ENCODE results near the gene EHD4. TPM values are rescaled to one million over a fixed set of nuclear protein-coding genes. Genes with fewer than 3 reads are reported as not detected.

Gene EHD4
- total RNA-seq, 1 donor from 2014 or later = 64.9 TPM

GRCh38 chr15:41977757-41978383 lies 5.5 kb upstream of the EHD4 start:
- no peak for DNase-seq (ENCODE audit: low spot score)
- Mint-ChIP-seq H3K4me1 (ENCODE audit: unreplicated experiment) (peaks cover 24% of the 10 kb centered on the region), H3K27me3 (ENCODE audit: unreplicated experiment) (no peaks in the 10 kb centered on the region), H3K4me3 (ENCODE audit: unreplicated experiment) (no peak overlapping the region), H3K36me3 (ENCODE audit: low read depth, unreplicated experiment) (no peaks in the 10 kb centered on the region), H3K9me3 (ENCODE audit: unreplicated experiment) (no peaks in the 10 kb centered on the region), H3K27ac (ENCODE audit: unreplicated experiment) (no peak overlapping the region)
- TF ChIP-seq CTCF (IDR thresholded peaks at IDR 0.05; ENCODE audit: unreplicated experiment) = no peak

DNA sequence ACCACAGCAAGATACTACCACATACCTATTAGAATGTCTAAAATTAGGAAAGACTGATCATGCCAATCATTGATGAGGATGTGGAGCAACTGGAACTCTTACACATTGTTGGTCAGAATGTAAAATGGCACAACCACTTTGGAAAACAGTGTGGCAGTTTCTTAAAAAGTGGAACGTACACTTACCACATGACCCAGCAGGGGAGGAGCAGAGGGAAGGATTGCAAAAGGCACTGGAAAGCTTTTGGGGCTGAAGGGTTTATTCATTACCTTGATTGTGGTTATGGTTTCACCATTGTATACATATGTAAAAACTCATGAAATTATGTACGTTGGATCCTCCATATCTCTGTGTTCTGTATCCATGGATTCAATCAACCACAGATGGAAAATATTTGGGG lies 3.3 kb upstream of the EHD4 start:
- no peak for TF ChIP-seq CTCF (IDR thresholded peaks at IDR 0.05; ENCODE audit: unreplicated experiment)
- H3K4me3 Mint-ChIP-seq (ENCODE audit: unreplicated experiment) = no peak overlapping the region
- DNase-seq (ENCODE audit: low spot score) = no peak
- H3K9me3 Mint-ChIP-seq (ENCODE audit: unreplicated experiment) = no peaks in the 10 kb centered on the region
- H3K36me3 Mint-ChIP-seq (ENCODE audit: low read depth, unreplicated experiment) = no peaks in the 10 kb centered on the region
- H3K27ac Mint-ChIP-seq (ENCODE audit: unreplicated experiment) = no peak overlapping the region
- peaks cover 4% of the 10 kb centered on the region for H3K27me3 Mint-ChIP-seq (ENCODE audit: unreplicated experiment)
- peaks cover 13% of the 10 kb centered on the region for H3K4me1 Mint-ChIP-seq (ENCODE audit: unreplicated experiment)

DNA sequence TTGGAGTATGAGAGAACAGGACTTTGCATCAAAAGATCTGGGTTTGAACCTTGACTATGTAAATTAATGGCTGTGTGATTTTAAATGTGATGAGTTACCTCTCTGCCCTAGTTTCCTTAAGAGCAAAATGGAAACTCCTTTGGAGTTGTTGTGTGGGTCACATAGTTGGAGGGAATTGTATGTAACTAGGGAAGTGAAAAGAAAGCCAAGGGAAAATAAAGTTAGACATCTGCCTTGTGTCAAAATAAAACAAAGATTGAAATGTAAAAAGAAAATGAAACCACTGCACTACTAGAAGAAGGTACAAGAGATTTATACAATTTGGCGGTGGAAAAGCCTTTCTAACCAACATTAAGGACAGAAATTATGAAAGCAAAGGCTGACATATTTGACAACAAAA lies 1.7 kb upstream of the EHD4 start:
- Mint-ChIP-seq H3K9me3 (ENCODE audit: unreplicated experiment) (no peaks in the 10 kb centered on the region), H3K4me3 (ENCODE audit: unreplicated experiment) (no peak overlapping the region), H3K4me1 (ENCODE audit: unreplicated experiment) (peaks cover 19% of the 10 kb centered on the region), H3K27me3 (ENCODE audit: unreplicated experiment) (peaks cover 4% of the 10 kb centered on the region), H3K36me3 (ENCODE audit: low read depth, unreplicated experiment) (no peaks in the 10 kb centered on the region), H3K27ac (ENCODE audit: unreplicated experiment) (no peak overlapping the region)
- TF ChIP-seq CTCF (IDR thresholded peaks at IDR 0.05; ENCODE audit: unreplicated experiment) = no peak
- DNase-seq (ENCODE audit: low spot score) = no peak

- H3K4me3 Mint-ChIP-seq (ENCODE audit: unreplicated experiment) = peak overlapping the region; percentile 92
- peak overlapping the region; percentile 33 for H3K27ac Mint-ChIP-seq (ENCODE audit: unreplicated experiment)
- DNase-seq (ENCODE audit: low spot score) = peak; percentile 39
- peaks cover 7% of the 10 kb centered on the region for H3K27me3 Mint-ChIP-seq (ENCODE audit: unreplicated experiment)
- H3K4me1 Mint-ChIP-seq (ENCODE audit: unreplicated experiment) = peaks cover 36% of the 10 kb centered on the region
- H3K9me3 Mint-ChIP-seq (ENCODE audit: unreplicated experiment) = no peaks in the 10 kb centered on the region
- peaks cover 4% of the 10 kb centered on the region for H3K36me3 Mint-ChIP-seq (ENCODE audit: low read depth, unreplicated experiment)
- TF ChIP-seq CTCF (IDR thresholded peaks at IDR 0.05; ENCODE audit: unreplicated experiment) = no peak
Observed at GRCh38 chr15:41971895-41972252, 483 bp downstream of the EHD4 start.

- Mint-ChIP-seq H3K9me3 (ENCODE audit: unreplicated experiment) (no peaks in the 10 kb centered on the region), H3K36me3 (ENCODE audit: low read depth, unreplicated experiment) (peaks cover 6% of the 10 kb centered on the region), H3K4me1 (ENCODE audit: unreplicated experiment) (peaks cover 41% of the 10 kb centered on the region), H3K27me3 (ENCODE audit: unreplicated experiment) (peaks cover 9% of the 10 kb centered on the region), H3K27ac (ENCODE audit: unreplicated experiment) (peak overlapping the region; percentile 93), H3K4me3 (ENCODE audit: unreplicated experiment) (peak overlapping the region; percentile 92)
- no peak for TF ChIP-seq CTCF (IDR thresholded peaks at IDR 0.05; ENCODE audit: unreplicated experiment)
- DNase-seq (ENCODE audit: low spot score) = peak; percentile 52
Observed at GRCh38 chr15:41971089-41971894, 1.1 kb downstream of the EHD4 start.
